ENCODE measurements around the gene TMEM60. TPM values are rescaled to one million over a fixed set of nuclear protein-coding genes. Genes with fewer than 3 reads are reported as not detected.

Gene TMEM60
- total RNA-seq, 2 experiments from 2014 or later, result 1.2 to 2.4 TPM

DNA sequence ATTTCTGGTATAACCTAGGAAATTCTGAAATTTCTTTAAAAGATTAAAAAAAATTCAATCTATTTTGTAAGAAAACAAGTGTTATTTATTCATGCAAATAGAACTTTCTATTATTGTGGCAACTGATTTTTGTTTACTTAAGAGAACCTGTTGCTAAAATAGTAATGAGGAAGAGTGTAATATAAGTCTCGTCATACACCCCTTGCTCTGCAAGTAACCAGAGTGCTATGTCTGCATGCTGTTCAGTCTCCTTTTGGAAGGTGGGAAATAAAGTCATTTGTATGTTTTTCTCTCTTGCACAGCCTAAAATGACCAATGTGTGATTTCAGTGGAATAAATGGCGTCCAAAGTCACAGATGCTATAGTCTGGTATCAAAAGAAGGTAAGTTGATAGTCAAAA, 41.7 kb upstream of the TMEM60 start:
- POLR2A ChIA-PET, result interaction anchor here (1.4 kb wide), 1 partner anchor 14 kb away, joined by 3 read pairs; no protein-coding TSS in a partner anchor
- H3K4me1 Mint-ChIP-seq (ENCODE audit: low read depth), result peaks cover 39% of the 10 kb centered on the region
- H3K9me3 Mint-ChIP-seq, result no peaks in the 10 kb centered on the region
- no peaks in the 10 kb centered on the region for H3K27me3 Mint-ChIP-seq
- Histone ChIP-seq H3K4me1 (ENCODE audit: insufficient read depth, low read length) (peaks cover 2% of the 10 kb centered on the region), H3K4me3 (ENCODE audit: low read length) (no peak overlapping the region), H3K27ac (ENCODE audit: low read depth in 1 of 2, low read length in 2 of 2) (no peak overlapping the region), H3K27me3 (ENCODE audit: control insufficient read depth in 1 of 2, insufficient read depth in 2 of 2, low read length in 2 of 2) (no peaks in the 10 kb centered on the region), H3K9me3 (ENCODE audit: control insufficient read depth in 1 of 2, insufficient read depth in 1 of 2, low read length in 2 of 2) (no peaks in the 10 kb centered on the region), H3K36me3 (ENCODE audit: insufficient read depth, low read length) (no peaks in the 10 kb centered on the region)
- ATAC-seq (ENCODE audit: poor library complexity), result no peak
- DNase-seq, result no peak
- intact Hi-C loops (cut with DNase I, micrococcal nuclease), result loop anchor here in 1 of 2 experiments (5.0 kb wide), 1 partner anchor 38 kb away; no protein-coding TSS in a partner anchor
- H3K4me3 Mint-ChIP-seq, result no peak overlapping the region
- CTCF ChIA-PET, result no interaction called here
- H3K27ac Mint-ChIP-seq, result no peak overlapping the region
- TF ChIP-seq, protein P1, sequence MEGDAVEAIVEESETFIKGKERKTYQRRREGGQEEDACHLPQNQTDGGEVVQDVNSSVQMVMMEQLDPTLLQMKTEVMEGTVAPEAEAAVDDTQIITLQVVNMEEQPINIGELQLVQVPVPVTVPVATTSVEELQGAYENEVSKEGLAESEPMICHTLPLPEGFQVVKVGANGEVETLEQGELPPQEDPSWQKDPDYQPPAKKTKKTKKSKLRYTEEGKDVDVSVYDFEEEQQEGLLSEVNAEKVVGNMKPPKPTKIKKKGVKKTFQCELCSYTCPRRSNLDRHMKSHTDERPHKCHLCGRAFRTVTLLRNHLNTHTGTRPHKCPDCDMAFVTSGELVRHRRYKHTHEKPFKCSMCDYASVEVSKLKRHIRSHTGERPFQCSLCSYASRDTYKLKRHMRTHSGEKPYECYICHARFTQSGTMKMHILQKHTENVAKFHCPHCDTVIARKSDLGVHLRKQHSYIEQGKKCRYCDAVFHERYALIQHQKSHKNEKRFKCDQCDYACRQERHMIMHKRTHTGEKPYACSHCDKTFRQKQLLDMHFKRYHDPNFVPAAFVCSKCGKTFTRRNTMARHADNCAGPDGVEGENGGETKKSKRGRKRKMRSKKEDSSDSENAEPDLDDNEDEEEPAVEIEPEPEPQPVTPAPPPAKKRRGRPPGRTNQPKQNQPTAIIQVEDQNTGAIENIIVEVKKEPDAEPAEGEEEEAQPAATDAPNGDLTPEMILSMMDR (IDR thresholded peaks at IDR 0.05), result no peak
- H3K36me3 Mint-ChIP-seq (ENCODE audit: low read depth), result peaks cover 18% of the 10 kb centered on the region

DNA sequence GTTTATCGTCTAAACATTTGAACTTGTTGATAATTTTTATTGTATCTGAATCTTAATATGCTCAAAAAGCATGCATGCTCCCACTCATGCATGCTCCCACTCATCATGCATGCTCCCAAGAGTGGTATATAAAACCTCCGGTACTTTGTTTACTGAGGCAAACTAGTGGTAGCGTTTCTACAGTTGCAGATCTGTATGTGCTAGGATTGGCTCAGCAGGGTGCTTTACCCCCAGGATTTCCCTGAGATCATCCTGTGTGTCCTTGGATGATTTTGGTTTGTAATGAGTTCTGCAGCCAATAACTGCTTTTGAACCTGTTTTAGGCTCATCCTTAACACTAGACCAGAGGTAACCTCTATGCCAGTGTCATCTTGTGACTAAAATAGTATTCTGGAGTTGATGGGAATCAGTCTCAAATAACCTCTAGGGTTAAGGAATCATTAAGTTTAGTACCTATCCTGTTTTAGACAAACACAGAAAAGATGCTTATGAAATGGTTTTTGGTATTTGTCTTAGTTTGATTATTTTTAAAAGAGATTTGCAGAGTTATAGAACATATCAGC, 40.8 kb upstream of the TMEM60 start:
- H3K36me3 Mint-ChIP-seq (ENCODE audit: low read depth), result peaks cover 23% of the 10 kb centered on the region
- no peak for DNase-seq
- H3K27me3 Mint-ChIP-seq, result no peaks in the 10 kb centered on the region
- Histone ChIP-seq H3K9me3 (ENCODE audit: control insufficient read depth in 1 of 2, insufficient read depth in 1 of 2, low read length in 2 of 2) (no peaks in the 10 kb centered on the region), H3K27me3 (ENCODE audit: control insufficient read depth in 1 of 2, insufficient read depth in 2 of 2, low read length in 2 of 2) (no peaks in the 10 kb centered on the region), H3K4me1 (ENCODE audit: insufficient read depth, low read length) (peaks cover 7% of the 10 kb centered on the region), H3K36me3 (ENCODE audit: insufficient read depth, low read length) (no peaks in the 10 kb centered on the region), H3K27ac (ENCODE audit: low read depth in 1 of 2, low read length in 2 of 2) (no peak overlapping the region), H3K4me3 (ENCODE audit: low read length) (no peak overlapping the region)
- H3K27ac Mint-ChIP-seq, result no peak overlapping the region
- peaks cover 46% of the 10 kb centered on the region for H3K4me1 Mint-ChIP-seq (ENCODE audit: low read depth)
- POLR2A ChIA-PET, result no interaction called here
- no peak for ATAC-seq (ENCODE audit: poor library complexity)
- intact Hi-C loops (cut with DNase I, micrococcal nuclease), result loop anchor here in 1 of 2 experiments (5.0 kb wide), 1 partner anchor 37 kb away; no protein-coding TSS in a partner anchor
- CTCF ChIA-PET, result interaction anchor here (1.9 kb wide), 1 partner anchor 40 kb away, joined by 4 read pairs; the partner anchor contains the start of genes PHTF2 and TMEM60
- TF ChIP-seq, protein P1 (IDR thresholded peaks at IDR 0.05), result no peak
- no peak overlapping the region for H3K4me3 Mint-ChIP-seq
- no peaks in the 10 kb centered on the region for H3K9me3 Mint-ChIP-seq

DNA sequence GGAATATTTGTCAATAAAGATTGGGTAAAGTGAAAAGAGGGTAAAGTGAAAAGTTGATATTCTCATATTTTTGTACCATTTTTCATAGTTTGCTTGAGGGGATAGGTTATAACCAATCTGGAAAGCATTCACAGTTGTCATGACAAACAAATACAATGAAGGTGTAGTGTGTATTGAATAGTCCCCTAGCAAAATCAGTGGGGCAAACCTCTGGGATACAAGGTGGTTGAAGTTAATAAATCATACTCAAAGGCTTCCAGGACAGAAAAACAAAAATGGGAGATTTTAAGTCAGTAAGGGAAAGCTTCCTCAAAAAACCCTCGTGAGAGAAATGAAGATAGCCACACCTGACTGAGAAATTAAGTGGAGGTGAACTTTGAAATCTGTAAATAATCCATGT, 39.7 kb upstream of the TMEM60 start:
- Mint-ChIP-seq H3K27ac (no peak overlapping the region), H3K27me3 (no peaks in the 10 kb centered on the region), H3K4me1 (ENCODE audit: low read depth) (peaks cover 52% of the 10 kb centered on the region), H3K9me3 (no peaks in the 10 kb centered on the region), H3K36me3 (ENCODE audit: low read depth) (peaks cover 17% of the 10 kb centered on the region), H3K4me3 (no peak overlapping the region)
- H3K27ac ChIP-seq (ENCODE audit: low read depth in 1 of 2, low read length in 2 of 2), result no peak overlapping the region
- no peak overlapping the region for H3K4me3 ChIP-seq (ENCODE audit: low read length)
- H3K4me1 ChIP-seq (ENCODE audit: insufficient read depth, low read length), result peaks cover 15% of the 10 kb centered on the region
- intact Hi-C loops (cut with DNase I, micrococcal nuclease), result loop anchor here in 1 of 2 experiments (5.0 kb wide), 1 partner anchor 36 kb away; no protein-coding TSS in a partner anchor
- no peaks in the 10 kb centered on the region for H3K9me3 ChIP-seq (ENCODE audit: control insufficient read depth in 1 of 2, insufficient read depth in 1 of 2, low read length in 2 of 2)
- ATAC-seq (ENCODE audit: poor library complexity) (no peak), DNase-seq (no peak)
- CTCF ChIA-PET, result interaction anchor here (1.9 kb wide), 1 partner anchor 39 kb away, joined by 4 read pairs; the partner anchor contains the start of genes PHTF2 and TMEM60
- POLR2A ChIA-PET, result interaction anchor here (1.1 kb wide), 1 partner anchor 39 kb away, joined by 4 read pairs; the partner anchor contains the start of genes PHTF2 and TMEM60
- TF ChIP-seq, protein P1 (IDR thresholded peaks at IDR 0.05), result no peak
- no peaks in the 10 kb centered on the region for H3K36me3 ChIP-seq (ENCODE audit: insufficient read depth, low read length)
- no peaks in the 10 kb centered on the region for H3K27me3 ChIP-seq (ENCODE audit: control insufficient read depth in 1 of 2, insufficient read depth in 2 of 2, low read length in 2 of 2)
